ENCODE results near the gene CASP10. TPM values are rescaled to one million over a fixed set of nuclear protein-coding genes. Genes with fewer than 3 reads are reported as not detected.
A peak's percentile ranks its signal among the peaks of the same experiment; 100 is the strongest.

CASP10 gene
- total and polyA plus RNA-seq, 2 of the 13 experiments (the other 11 are each of a cell fraction or from before 2014, with no cell fraction given) = 22.2 to 23.8 TPM

GRCh38 chr2:201204655-201205514 lies 21.9 kb downstream of the CASP10 start (continued):
- TF ChIP-seq ZNF883 (CRISPR knock-in tag; IDR thresholded peaks at IDR 0.05; ENCODE audit: not compliant biosample characterization) (no peak), ZNF256 (CRISPR knock-in tag; conservative IDR thresholded peaks at IDR 0.05) (no peak), WIZ (CRISPR knock-in tag; IDR thresholded peaks at IDR 0.05) (peak; percentile 18; the same call in 1 of the 2 replicates), ZNF710 (CRISPR knock-in tag; IDR thresholded peaks at IDR 0.05; ENCODE audit: borderline replicate concordance) (peak; percentile 89; the same call in 1 of the 2 replicates), KLF13 (CRISPR knock-in tag; IDR thresholded peaks at IDR 0.05) (no peak), ZNF335 (CRISPR knock-in tag; IDR thresholded peaks at IDR 0.05) (0 out of 2 replicates have a peak, but pooled peaks have one; percentile 65), NFIC (IDR thresholded peaks at IDR 0.05; ENCODE audit: low read length) (peak; percentile 84), ZNF788 (CRISPR knock-in tag; IDR thresholded peaks at IDR 0.05; ENCODE audit: borderline replicate concordance) (peak; percentile 77; the same call in 1 of the 2 replicates), ZNF432 (CRISPR knock-in tag; IDR thresholded peaks at IDR 0.05; ENCODE audit: borderline replicate concordance) (no peak), MTA1 (CRISPR knock-in tag; IDR thresholded peaks at IDR 0.05; ENCODE audit: borderline replicate concordance) (peak; percentile 44; the same call in 1 of the 2 replicates), HNRNPH1 (optimal IDR thresholded peaks at IDR 0.05; ENCODE audit: low read depth, low read length) (no peak), SIN3A (IDR thresholded peaks at IDR 0.05; ENCODE audit: borderline replicate concordance, low read depth, low read length) (peak; percentile 79; the same call in 1 of the 2 replicates), HIC2 (CRISPR knock-in tag; IDR thresholded peaks at IDR 0.05; ENCODE audit: low read depth) (0 out of 2 replicates have a peak, but pooled peaks have one; percentile 15), TFDP1 (CRISPR knock-in tag; IDR thresholded peaks at IDR 0.05; ENCODE audit: borderline replicate concordance) (peak; percentile 28), NCOA5 (CRISPR knock-in tag; IDR thresholded peaks at IDR 0.05) (no peak), ZNF574 (CRISPR knock-in tag; IDR thresholded peaks at IDR 0.05) (peak; percentile 54; the same call in 1 of the 2 replicates), ZFP41 (CRISPR knock-in tag; IDR thresholded peaks at IDR 0.05; ENCODE audit: borderline replicate concordance) (no peak), SRSF9 (IDR thresholded peaks at IDR 0.05; ENCODE audit: borderline replicate concordance, insufficient read depth, low read depth, low read length, poor library complexity, severe bottlenecking) (no peak), MYC (CRISPR knock-in tag; IDR thresholded peaks at IDR 0.05; ENCODE audit: borderline replicate concordance) (peak; percentile 61), ZNF232 (CRISPR knock-in tag; IDR thresholded peaks at IDR 0.05; ENCODE audit: borderline replicate concordance) (no peak; the same call in 1 of the 2 replicates)

All from HepG2 (cell line).